Activated CD4-positive, alpha-beta T cell treated with anti-CD3 and anti-CD28 coated beads for 36 hours (primary cell): ENCODE results near the gene MYPOP. TPM values are rescaled to one million over a fixed set of nuclear protein-coding genes. Genes with fewer than 3 reads are reported as not detected.
"Not testable (repeated sequence)": the region's sequence is repeated elsewhere in the genome, so short reads cannot be mapped to it uniquely, and the experiment has no call there.

Source experiments
- ATAC-seq: fragments of 200-7000 bp; cut with Tn5 transposase; one replicate; pipeline ENCODE4 v1.10.0; 2021; ENCODE audit warnings: mild to moderate bottlenecking, moderate library complexity
- CTCF ChIA-PET: fragments of 350-600 bp; sonication (Branson Sonifier 250); formaldehyde crosslinking; loops from one replicate; lab custom pipeline; 2021; ENCODE audit warnings: antibody characterized with exemption; lab: Charles Lee
- POLR2A ChIA-PET: fragments of 350-600 bp; sonication (Branson Sonifier 250); formaldehyde crosslinking; loops from one replicate; lab custom pipeline; 2021; ENCODE audit warnings: antibody characterized with exemption, inconsistent platforms; lab: Charles Lee
- DNase-seq: peaks from one replicate; pipeline ENCODE4 v3.0.0-alpha.2; 2020
- H3K27ac Mint-ChIP-seq: one replicate; pipeline ENCODE4 v1.8.0; 2021; ENCODE audit warnings: mixed read lengths
- H3K27me3 Mint-ChIP-seq: one replicate; pipeline ENCODE4 v1.8.0; 2021; ENCODE audit warnings: mixed read lengths
- H3K36me3 Mint-ChIP-seq: one replicate; pipeline ENCODE4 v1.8.0; 2021; ENCODE audit warnings: low read depth, mixed read lengths
- H3K4me1 Mint-ChIP-seq: one replicate; pipeline ENCODE4 v1.8.0; 2021; ENCODE audit warnings: mixed read lengths
- H3K4me3 Mint-ChIP-seq: one replicate; pipeline ENCODE4 v1.8.0; 2021; ENCODE audit warnings: mild to moderate bottlenecking, moderate library complexity, mixed read lengths
- H3K9me3 Mint-ChIP-seq: one replicate; pipeline ENCODE4 v1.8.0; 2021; ENCODE audit warnings: low read depth, mixed read lengths
- intact Hi-C, 2 experiments: fragments of 100-400 bp; cut with DNase I in 1 of 2; cut with micrococcal nuclease in 1 of 2; formaldehyde crosslinking; loops; one replicate each; pipeline versions ENCODE4 v1.14.2 to v1.15.1; 2022 to 2024; cut with DNase I, micrococcal nuclease
- total RNA-seq, 2 experiments: library from RNA; stranded (reverse); gene quantifications; one replicate each; pipeline ENCODE4 v1.2.3, GENCODE V29; 2021

MYPOP gene
- total RNA-seq, 2 experiments from 2014 or later = 5.0 to 5.6 TPM

DNA sequence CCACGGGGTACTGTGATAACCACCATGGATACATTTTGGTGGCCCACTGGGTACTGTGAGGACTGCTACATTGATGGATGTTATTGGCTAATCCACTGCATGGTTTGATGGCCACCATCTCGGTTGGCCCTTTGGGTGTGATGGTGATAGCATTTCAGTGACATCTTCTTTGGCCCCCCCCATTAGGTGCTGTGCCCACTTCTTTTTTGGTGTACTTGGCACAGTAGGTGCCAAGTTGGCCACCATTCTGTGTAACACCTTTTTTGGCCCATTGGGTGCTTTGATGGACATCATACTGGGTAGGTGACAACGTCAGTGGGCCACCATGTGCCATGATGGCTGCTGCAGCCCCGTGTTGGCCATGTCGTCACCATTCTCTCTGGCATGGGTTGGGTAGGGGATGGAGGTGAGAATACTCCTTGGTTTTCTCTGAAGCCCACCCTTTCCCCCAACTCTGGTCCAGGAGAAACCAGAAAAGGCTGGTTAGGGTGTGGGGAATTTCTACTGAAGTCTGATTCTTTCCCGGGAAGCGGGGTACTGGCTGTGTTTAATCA is 29.1 kb downstream of the MYPOP start:
- CTCF ChIA-PET = no interaction called here
- POLR2A ChIA-PET = no interaction called here
- DNase-seq (no peak), ATAC-seq (no peak)
- H3K4me1 Mint-ChIP-seq = peaks cover 20% of the 10 kb centered on the region
- no peak overlapping the region for H3K27ac Mint-ChIP-seq
- H3K4me3 Mint-ChIP-seq = no peak overlapping the region
- H3K9me3 Mint-ChIP-seq = no peaks in the 10 kb centered on the region
- peaks cover 15% of the 10 kb centered on the region for H3K27me3 Mint-ChIP-seq
- intact Hi-C loops = no loop called here
- no peaks in the 10 kb centered on the region for H3K36me3 Mint-ChIP-seq

DNA sequence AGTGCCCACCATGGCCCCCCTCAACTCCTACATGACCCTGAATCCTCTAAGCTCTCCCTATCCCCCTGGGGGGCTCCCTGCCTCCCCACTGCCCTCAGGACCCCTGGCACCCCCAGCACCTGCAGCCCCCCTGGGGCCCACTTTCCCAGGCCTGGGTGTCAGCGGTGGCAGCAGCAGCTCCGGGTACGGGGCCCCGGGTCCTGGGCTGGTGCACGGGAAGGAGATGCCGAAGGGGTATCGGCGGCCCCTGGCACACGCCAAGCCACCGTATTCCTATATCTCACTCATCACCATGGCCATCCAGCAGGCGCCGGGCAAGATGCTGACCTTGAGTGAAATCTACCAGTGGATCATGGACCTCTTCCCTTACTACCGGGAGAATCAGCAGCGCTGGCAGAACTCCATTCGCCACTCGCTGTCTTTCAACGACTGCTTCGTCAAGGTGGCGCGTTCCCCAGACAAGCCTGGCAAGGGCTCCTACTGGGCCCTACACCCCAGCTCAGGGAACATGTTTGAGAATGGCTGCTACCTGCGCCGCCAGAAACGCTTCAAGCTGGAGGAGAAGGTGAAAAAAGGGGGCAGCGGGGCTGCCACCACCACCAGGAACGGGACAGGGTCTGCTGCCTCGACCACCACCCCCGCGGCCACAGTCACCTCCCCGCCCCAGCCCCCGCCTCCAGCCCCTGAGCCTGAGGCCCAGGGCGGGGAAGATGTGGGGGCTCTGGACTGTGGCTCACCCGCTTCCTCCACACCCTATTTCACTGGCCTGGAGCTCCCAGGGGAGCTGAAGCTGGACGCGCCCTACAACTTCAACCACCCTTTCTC is 30.1 kb downstream of the MYPOP start:
- Mint-ChIP-seq H3K9me3 (no peaks in the 10 kb centered on the region), H3K27me3 (peaks cover 11% of the 10 kb centered on the region), H3K4me3 (no peak overlapping the region), H3K4me1 (peaks cover 13% of the 10 kb centered on the region), H3K27ac (no peak overlapping the region), H3K36me3 (no peaks in the 10 kb centered on the region)
- ChIA-PET POLR2A (no interaction called here), CTCF (no interaction called here)
- DNase-seq = no peak
- intact Hi-C loops = no loop called here
- ATAC-seq = no peak

DNA sequence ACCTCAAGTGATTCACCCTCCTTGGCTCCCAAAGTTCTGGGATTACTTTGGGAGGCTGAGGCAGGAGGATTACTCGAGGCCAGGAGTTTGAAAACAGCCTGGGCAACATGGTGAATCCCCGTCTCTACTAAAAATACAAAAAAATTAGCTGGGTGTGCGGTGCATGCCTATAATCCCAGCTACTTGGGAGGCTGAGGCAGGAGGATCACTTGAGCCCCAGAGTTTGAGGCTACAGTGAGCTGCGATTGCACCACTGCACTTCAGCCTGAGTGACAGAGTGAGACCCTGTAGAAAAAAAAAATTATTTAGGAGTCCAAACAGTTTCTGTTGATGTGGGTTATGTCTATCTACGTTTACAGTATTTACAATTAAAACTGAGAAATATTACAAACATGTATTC is 31.6 kb downstream of the MYPOP start:
- DNase-seq = no peak
- POLR2A ChIA-PET = no interaction called here
- peaks cover 4% of the 10 kb centered on the region for H3K4me1 Mint-ChIP-seq
- no peak overlapping the region for H3K27ac Mint-ChIP-seq
- peaks cover 5% of the 10 kb centered on the region for H3K27me3 Mint-ChIP-seq
- ATAC-seq = no peak
- CTCF ChIA-PET = no interaction called here
- H3K9me3 Mint-ChIP-seq = no peaks in the 10 kb centered on the region
- no peaks in the 10 kb centered on the region for H3K36me3 Mint-ChIP-seq
- H3K4me3 Mint-ChIP-seq = no peak overlapping the region
- intact Hi-C loops = no loop called here

- Mint-ChIP-seq H3K4me1 (peaks cover 12% of the 10 kb centered on the region), H3K27me3 (peaks cover 17% of the 10 kb centered on the region)
- H3K4me3 Mint-ChIP-seq, H3K9me3 Mint-ChIP-seq, DNase-seq, POLR2A ChIA-PET, intact Hi-C loops, H3K36me3 Mint-ChIP-seq, ATAC-seq, H3K27ac Mint-ChIP-seq: not testable (repeated sequence)
- CTCF ChIA-PET = interaction anchor here (0.6 to 6.6 kb wide), 2 partner anchors 17 to 1407 kb away, joined by 3 to 84 read pairs; partner anchors contain the start of gene IRF2BP1
Measured at GRCh38 chr19:45867241-45867640, 35.2 kb downstream of the MYPOP start.

DNA sequence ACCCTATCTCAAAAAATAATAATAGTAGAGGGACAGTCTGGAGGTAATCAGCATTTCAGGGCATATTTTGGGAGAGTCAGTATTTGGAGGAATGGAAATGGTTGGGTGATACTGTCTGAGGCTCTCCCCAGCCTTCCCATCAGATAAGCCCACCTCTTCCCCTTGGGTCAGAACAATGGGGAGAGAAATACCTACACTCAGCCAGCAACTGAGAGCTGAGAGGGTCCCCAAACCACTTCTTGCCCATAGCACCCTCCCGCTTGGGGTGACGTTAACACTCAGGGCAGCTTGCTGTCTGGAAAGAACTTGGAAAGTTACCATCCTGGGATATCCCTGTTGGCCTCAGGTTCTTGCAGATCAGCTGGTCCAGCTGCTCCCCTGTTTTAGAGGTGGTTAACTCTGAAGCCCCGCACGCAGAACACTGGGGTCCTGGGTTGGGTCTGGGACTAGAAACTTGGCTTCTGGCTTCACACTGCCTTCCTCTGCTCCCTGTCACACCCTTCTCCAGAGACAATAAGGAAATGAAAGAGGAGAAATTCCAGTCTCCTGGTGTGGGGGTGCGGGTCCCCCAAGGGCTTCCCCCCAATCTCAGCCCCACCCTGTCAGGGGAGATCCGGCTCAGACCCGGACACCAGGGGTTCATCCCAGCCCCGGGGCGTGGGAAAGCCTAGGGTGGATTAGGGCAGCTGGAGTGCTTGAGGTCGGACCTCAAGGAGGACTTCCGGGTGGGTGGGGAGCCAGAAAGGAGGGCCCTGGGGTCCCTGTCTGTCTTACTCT is 35.8 kb downstream of the MYPOP start:
- Mint-ChIP-seq H3K36me3 (no peaks in the 10 kb centered on the region), H3K27ac (no peak overlapping the region), H3K4me3 (no peak overlapping the region), H3K27me3 (peaks cover 17% of the 10 kb centered on the region), H3K9me3 (no peaks in the 10 kb centered on the region), H3K4me1 (peaks cover 18% of the 10 kb centered on the region)
- ChIA-PET CTCF (interaction anchor here (0.6 to 6.6 kb wide), 3 partner anchors 17 to 111 kb away, joined by 3 to 84 read pairs (median 3); partner anchors contain the start of gene IRF2BP1), POLR2A (no interaction called here)
- DNase-seq (no peak), ATAC-seq (no peak)
- intact Hi-C loops = no loop called here

GRCh38 chr19:45865269-45865948 is 37.0 kb downstream of the MYPOP start:
- Mint-ChIP-seq H3K4me1 (peaks cover 24% of the 10 kb centered on the region), H3K27me3 (peaks cover 17% of the 10 kb centered on the region), H3K36me3 (peaks cover 4% of the 10 kb centered on the region), H3K4me3 (no peak overlapping the region), H3K27ac (no peak overlapping the region), H3K9me3 (no peaks in the 10 kb centered on the region)
- ChIA-PET CTCF (interaction anchor here (0.6 to 6.6 kb wide), 5 partner anchors 15 to 173 kb away, joined by 3 to 84 read pairs (median 3); partner anchors contain the start of genes IRF2BP1, MYPOP and QPCTL), POLR2A (interaction anchor here (0.6 kb wide), 1 partner anchor 162 kb away, joined by 3 read pairs; no protein-coding TSS in a partner anchor)
- ATAC-seq = no peak
- no peak for DNase-seq
- intact Hi-C loops = no loop called here

DNA sequence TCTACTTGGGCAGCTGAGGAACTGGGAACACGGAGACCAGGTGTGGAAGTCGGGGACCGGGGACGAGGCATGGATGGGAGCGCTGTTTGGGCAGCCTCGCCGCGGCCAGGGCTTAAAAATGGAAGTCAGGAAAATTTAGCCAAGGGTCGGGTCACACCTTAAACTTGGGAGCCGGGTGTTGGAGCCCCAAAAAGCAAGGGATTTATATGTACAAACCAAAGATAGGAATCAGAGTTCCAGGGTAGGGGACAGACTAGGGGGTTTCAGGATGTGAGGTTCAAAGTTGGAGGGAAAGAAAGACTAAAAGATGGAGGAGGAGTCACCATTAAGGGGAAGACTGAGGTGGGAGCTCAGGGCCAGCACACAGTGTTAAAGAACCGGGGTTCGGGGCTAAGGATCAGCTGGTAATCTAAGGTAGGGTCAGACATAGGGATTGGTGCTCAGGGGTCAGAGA is 37.8 kb downstream of the MYPOP start:
- Mint-ChIP-seq H3K27me3 (peaks cover 17% of the 10 kb centered on the region), H3K4me1 (peaks cover 24% of the 10 kb centered on the region), H3K9me3 (no peaks in the 10 kb centered on the region), H3K27ac (no peak overlapping the region), H3K4me3 (peak overlapping the region; percentile 55), H3K36me3 (peaks cover 6% of the 10 kb centered on the region)
- POLR2A ChIA-PET = interaction anchor here (2.3 kb wide), 1 partner anchor 21 kb away, joined by 23 read pairs; the partner anchor contains the start of gene IRF2BP1
- no peak for DNase-seq
- CTCF ChIA-PET = interaction anchor here (0.6 to 6.6 kb wide), 5 partner anchors 20 to 260 kb away, joined by 3 to 84 read pairs (median 3); partner anchors contain the start of genes IRF2BP1, MYPOP and QPCTL
- no peak for ATAC-seq
- intact Hi-C loops = loop anchor here (1.0 to 5.0 kb wide), 5 partner anchors 12 to 483 kb away; partner anchors contain the start of genes DMWD (in 1 of the 2) and PPP5C (in 1 of the 2)

- peaks cover 24% of the 10 kb centered on the region for H3K4me1 Mint-ChIP-seq
- ATAC-seq = peak; percentile 34
- peak; percentile 84 for DNase-seq
- peaks cover 17% of the 10 kb centered on the region for H3K27me3 Mint-ChIP-seq
- H3K9me3 Mint-ChIP-seq = no peaks in the 10 kb centered on the region
- CTCF ChIA-PET = interaction anchor here (0.6 to 6.6 kb wide), 14 partner anchors 21 to 570 kb away, joined by 3 to 84 read pairs (median 4); partner anchors contain the start of genes CCDC61, IRF2BP1, MYPOP and SIX5
- POLR2A ChIA-PET = interaction anchor here (0.6 to 2.3 kb wide), 7 partner anchors 11 to 131 kb away, joined by 3 to 23 read pairs (median 4); partner anchors contain the start of genes CCDC61 and IRF2BP1
- peak within 1 kb of the TSS; percentile 87 for H3K4me3 Mint-ChIP-seq
- intact Hi-C loops = loop anchor here (1.0 to 5.0 kb wide), 22 partner anchors 12 to 987 kb away; partner anchors contain the start of genes CCDC61 (in 2 of the 2), DMWD (in 2 of the 2), IRF2BP1 (in 2 of the 2) and MYPOP (in 2 of the 2)
- peaks cover 8% of the 10 kb centered on the region for H3K36me3 Mint-ChIP-seq
- H3K27ac Mint-ChIP-seq = peak within 1 kb of the TSS; percentile 95
Measured at GRCh38 chr19:45863840-45864628, 38.4 kb downstream of the MYPOP start, which contains the start of gene FOXA3. TSS of gene FOXA3 (plus strand) at chr19:45864326. CDS start at chr19:45864457, 131 bp downstream.

DNA sequence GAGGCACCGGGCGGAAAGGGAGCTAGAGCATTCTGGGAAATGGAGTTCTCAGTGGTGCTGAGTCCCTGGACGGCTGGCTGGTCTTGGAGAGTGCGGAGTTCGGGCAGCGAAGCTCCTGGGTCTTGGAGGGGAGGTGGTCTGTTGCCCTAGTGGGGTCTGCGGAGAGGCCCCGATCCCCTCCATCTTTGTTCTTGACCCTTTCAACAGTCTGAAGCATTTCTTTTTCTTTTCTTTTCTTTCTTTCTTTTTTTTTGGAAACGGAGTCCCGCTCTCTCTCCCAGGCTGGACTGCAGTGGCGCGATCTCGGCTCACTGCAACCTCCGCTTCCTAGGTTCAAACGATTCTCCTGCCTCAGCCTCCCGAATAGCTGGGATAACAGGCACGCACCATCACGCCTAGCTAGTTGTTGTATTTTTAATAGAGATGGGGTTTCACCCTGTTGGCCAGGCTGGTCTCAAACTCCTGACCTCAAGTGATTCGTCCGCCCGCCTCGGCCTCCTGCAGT is 39.0 kb downstream of the MYPOP start:
- peak overlapping the region; percentile 87 for H3K4me3 Mint-ChIP-seq
- H3K4me1 Mint-ChIP-seq = peaks cover 25% of the 10 kb centered on the region
- DNase-seq (no peak), ATAC-seq (no peak)
- peak overlapping the region; percentile 95 for H3K27ac Mint-ChIP-seq
- intact Hi-C loops = loop anchor here (1.0 to 5.0 kb wide), 20 partner anchors 23 to 987 kb away; partner anchors contain the start of genes CCDC61 (in 2 of the 2), DMWD (in 2 of the 2), IRF2BP1 (in 2 of the 2) and MYPOP (in 2 of the 2)
- peaks cover 12% of the 10 kb centered on the region for H3K36me3 Mint-ChIP-seq
- CTCF ChIA-PET = interaction anchor here (0.6 to 6.6 kb wide), 11 partner anchors 21 to 571 kb away, joined by 3 to 84 read pairs (median 5); partner anchors contain the start of genes CCDC61, IRF2BP1, MYPOP and SIX5
- peaks cover 17% of the 10 kb centered on the region for H3K27me3 Mint-ChIP-seq
- POLR2A ChIA-PET = interaction anchor here (0.6 to 2.3 kb wide), 7 partner anchors 10 to 132 kb away, joined by 3 to 23 read pairs (median 4); partner anchors contain the start of genes CCDC61 and IRF2BP1
- no peaks in the 10 kb centered on the region for H3K9me3 Mint-ChIP-seq
